B cell (primary cell): ENCODE results near the gene ZP1. TPM values are rescaled to one million over a fixed set of nuclear protein-coding genes. Genes with fewer than 3 reads are reported as not detected.

ENCODE experiments used
- ATAC-seq: fragments of 200-7000 bp; cut with Tn5 transposase; one replicate; pipeline ENCODE4 v1.10.0; 2021; ENCODE audit warnings: low read depth, mild to moderate bottlenecking, moderate number of reproducible peaks, moderate library complexity
- CTCF ChIA-PET: fragments of 350-600 bp; sonication (Branson Sonifier 250); formaldehyde crosslinking; loops from one replicate; lab custom pipeline; 2021; ENCODE audit warnings: antibody characterized with exemption, inconsistent platforms; lab: Charles Lee
- POLR2A ChIA-PET: fragments of 350-600 bp; sonication (Branson Sonifier 250); formaldehyde crosslinking; loops from one replicate; lab custom pipeline; 2021; ENCODE audit warnings: antibody characterized with exemption; lab: Charles Lee
- DNase-seq: peaks from one replicate; pipeline ENCODE4 v3.0.0; 2013
- H2AFZ ChIP-seq: 2 replicates; pipeline ENCODE4 v1.6.1; 2012; ENCODE audit warnings: mild to moderate bottlenecking, low read depth, low read length; ENCODE audit not compliant: insufficient read depth, poor library complexity, severe bottlenecking
- H3K27ac ChIP-seq, 2 donors: 1 replicate in 1 of 2; 2 replicates in 1 of 2; pipeline ENCODE4 v1.5.1; 2012 to 2013; ENCODE audit warnings: low read length in 2 of 2, mild to moderate bottlenecking in 2 of 2, moderate library complexity in 1 of 2
- H3K27me3 ChIP-seq, 4 experiments: fragments of 200-600 bp in 1 of 4; sonication (generic) in 1 of 4; replicated peaks in 1 of 4; 1 replicate in 2 of 4; 2 replicates in 2 of 4; pipeline versions ENCODE4 v1.6.1 to v1.7.0; 2013 to 2016; ENCODE audit warnings: low read length in 3 of 4, mild to moderate bottlenecking in 2 of 4, mixed read lengths in 1 of 4, moderate library complexity in 1 of 4; ENCODE audit not compliant: insufficient read depth in 4 of 4, control insufficient read depth in 3 of 4; ENCODE audit errors: control extremely low read depth in 1 of 4
- H3K36me3 ChIP-seq, 2 experiments: replicated peaks in 1 of 2; 1 replicate in 1 of 2; 2 replicates in 1 of 2; pipeline versions ENCODE4 v1.6.1 to v1.7.1; 2013; ENCODE audit warnings: low read length in 1 of 2; ENCODE audit not compliant: insufficient read depth in 2 of 2, control insufficient read depth in 1 of 2; ENCODE audit errors: control extremely low read depth in 1 of 2, extremely low read depth in 1 of 2
- H3K4me1 ChIP-seq, 2 donors: fragments of 200-600 bp in 1 of 2; sonication (generic) in 1 of 2; 1 replicate in 1 of 2; 2 replicates in 1 of 2; pipeline versions ENCODE4 v1.5.1 to v1.6.1; 2013 to 2017; ENCODE audit warnings: low read length in 2 of 2; ENCODE audit not compliant: control insufficient read depth in 2 of 2, insufficient read depth in 2 of 2
- H3K4me2 ChIP-seq: replicated peaks from 2 replicates; pipeline ENCODE3; 2012; ENCODE audit warnings: mild to moderate bottlenecking, low read depth, low read length; ENCODE audit not compliant: poor library complexity, severe bottlenecking
- H3K4me3 ChIP-seq, 5 experiments: fragments of 200-600 bp in 1 of 5; sonication (generic) in 1 of 5; 1 replicate in 3 of 5; 2 replicates in 2 of 5; pipeline versions ENCODE4 v1.5.1 to v1.7.0; 2011 to 2016; ENCODE audit warnings: low read length in 4 of 5, mild to moderate bottlenecking in 4 of 5, low read depth in 2 of 5, control low read depth in 1 of 5, moderate library complexity in 1 of 5; ENCODE audit not compliant: insufficient read depth in 1 of 5; ENCODE audit errors: control extremely low read depth in 1 of 5, extremely low read depth in 1 of 5
- H3K79me2 ChIP-seq: fragments of 200-600 bp; sonication (generic); one replicate; pipeline ENCODE4 v1.6.0; 2016; ENCODE audit warnings: low read length; ENCODE audit not compliant: control insufficient read depth, insufficient read depth
- H3K9ac ChIP-seq: fragments of 200-600 bp; sonication (generic); 2 replicates; pipeline ENCODE4 v1.6.1; 2017; ENCODE audit warnings: mild to moderate bottlenecking, low read length, moderate library complexity
- H3K9me3 ChIP-seq, 3 donors: one replicate each; pipeline versions ENCODE4 v1.6.1 to v1.7.1; 2013; ENCODE audit warnings: low read length in 2 of 3; ENCODE audit not compliant: control insufficient read depth in 2 of 3, insufficient read depth in 1 of 3; ENCODE audit errors: control extremely low read depth in 1 of 3
- H4K20me1 ChIP-seq: 2 replicates; pipeline ENCODE4 v1.6.0; 2012; ENCODE audit warnings: mild to moderate bottlenecking, low read length; ENCODE audit not compliant: insufficient read depth, control insufficient read depth, poor library complexity, severe bottlenecking
- H3K27ac Mint-ChIP-seq: one replicate; pipeline ENCODE4 v1.8.0; 2021; ENCODE audit warnings: mixed read lengths
- H3K27me3 Mint-ChIP-seq: one replicate; pipeline ENCODE4 v1.8.0; 2021; ENCODE audit warnings: mixed read lengths
- H3K4me1 Mint-ChIP-seq: one replicate; pipeline ENCODE4 v1.8.0; 2021; ENCODE audit warnings: mixed read lengths
- H3K4me3 Mint-ChIP-seq: one replicate; pipeline ENCODE4 v1.8.0; 2021; ENCODE audit warnings: mixed read lengths
- H3K9me3 Mint-ChIP-seq: one replicate; pipeline ENCODE4 v1.8.0; 2022; ENCODE audit warnings: mixed read lengths; ENCODE audit not compliant: insufficient read depth
- EZH2 ChIP-seq: IDR thresholded peaks from 2 replicates; pipeline ENCODE4 v1.6.1; 2012; ENCODE audit warnings: borderline replicate concordance, low read depth, mild to moderate bottlenecking, moderate library complexity, low read length; ENCODE audit not compliant: insufficient read depth, poor library complexity, severe bottlenecking
- WGBS: methylation state at CpG from one replicate; pipeline ENCODE4 v1.1.5; 2013; ENCODE audit warnings: missing lambda C conversion rate; ENCODE audit not compliant: insufficient coverage; 5-methylcytosine and 5-hydroxymethylcytosine counted together
- intact Hi-C: fragments of 100-400 bp; cut with micrococcal nuclease; formaldehyde crosslinking; loops from one replicate; pipeline ENCODE4 v1.10.0; 2022
- polyA plus RNA-seq: library from polyadenylated mRNA; depleted of rRNA; stranded (reverse); fragments of >200 nt; gene quantifications from 2 replicates; pipeline ENCODE4 v1.2.3, GENCODE V29; 2012
- total RNA-seq, 2 donors: library from RNA; stranded (reverse); fragments of 120-200 nt in 1 of 2; gene quantifications; 1 replicate in 1 of 2; 2 replicates in 1 of 2; pipeline versions ENCODE4 v1.2.3 to v1.2.4, GENCODE V29; 2013 to 2022
- TF ChIP-seq, protein P1 (sequence below): fragments of 200-600 bp; IDR thresholded peaks from one replicate; pipeline ENCODE4 v1.8.0; 2022; ENCODE audit warnings: antibody characterized with exemption, mild to moderate bottlenecking

Gene ZP1
- total and polyA plus RNA-seq, 2 donors (not counting 1 experiment from before 2014, with no cell fraction given) = 0.06 TPM; not detected in 1

DNA sequence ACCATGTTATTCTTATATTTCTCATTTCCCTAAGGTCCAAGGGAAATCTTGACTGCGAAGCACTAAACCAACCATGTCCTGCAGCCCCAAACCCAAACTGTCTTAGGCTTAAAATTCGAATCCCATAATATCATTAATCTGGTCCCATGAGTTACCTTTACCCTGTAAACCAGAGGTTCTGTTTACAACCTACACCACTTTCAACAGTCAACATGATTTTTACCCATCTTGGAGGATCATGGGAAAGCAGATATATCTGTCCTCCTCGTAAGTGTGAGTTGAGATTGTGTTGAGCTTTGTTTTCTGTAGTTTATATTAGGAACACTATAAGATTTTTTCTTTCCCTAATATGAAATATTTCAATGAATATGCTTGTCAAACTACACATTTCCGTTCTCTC is 32.6 kb downstream of the ZP1 start:
- H3K9me3 Mint-ChIP-seq = no peaks in the 10 kb centered on the region
- no peak overlapping the region for H3K27ac ChIP-seq
- H3K4me3 ChIP-seq = no peak overlapping the region
- intact Hi-C loops = loop anchor here (1.0 kb wide), 3 partner anchors 69 to 287 kb away; no protein-coding TSS in a partner anchor
- ChIA-PET POLR2A (interaction anchor here (0.6 kb wide), 1 partner anchor 39 kb away, joined by 3 read pairs; no protein-coding TSS in a partner anchor), CTCF (interaction anchor here (0.6 to 10.2 kb wide), 19 partner anchors 7 to 635 kb away, joined by 3 to 129 read pairs (median 5); partner anchors contain the start of genes PTGDR2 and TMEM109)
- peaks cover 6 to 10% of the 10 kb centered on the region in 2 donors for H3K4me1 ChIP-seq
- H3K36me3 ChIP-seq = peaks cover 3 to 87% of the 10 kb centered on the region in 2 experiments
- H3K27ac Mint-ChIP-seq = no peak overlapping the region
- DNase-seq = no peak
- H3K27me3 Mint-ChIP-seq = no peaks in the 10 kb centered on the region
- 86% methylated on average over 2 of the region's 4 CpGs for WGBS
- no peak overlapping the region for H3K4me2 ChIP-seq
- peaks cover 45% of the 10 kb centered on the region for H4K20me1 ChIP-seq
- H3K4me1 Mint-ChIP-seq = peaks cover 14% of the 10 kb centered on the region
- H3K79me2 ChIP-seq = peaks cover 36% of the 10 kb centered on the region
- ATAC-seq = no peak
- H3K9me3 ChIP-seq = no peaks in the 10 kb centered on the region
- H2AFZ ChIP-seq = no peak overlapping the region
- H3K4me3 Mint-ChIP-seq = no peak overlapping the region
- no peak overlapping the region for H3K9ac ChIP-seq
- no peak for TF ChIP-seq EZH2
- TF ChIP-seq, protein P1, sequence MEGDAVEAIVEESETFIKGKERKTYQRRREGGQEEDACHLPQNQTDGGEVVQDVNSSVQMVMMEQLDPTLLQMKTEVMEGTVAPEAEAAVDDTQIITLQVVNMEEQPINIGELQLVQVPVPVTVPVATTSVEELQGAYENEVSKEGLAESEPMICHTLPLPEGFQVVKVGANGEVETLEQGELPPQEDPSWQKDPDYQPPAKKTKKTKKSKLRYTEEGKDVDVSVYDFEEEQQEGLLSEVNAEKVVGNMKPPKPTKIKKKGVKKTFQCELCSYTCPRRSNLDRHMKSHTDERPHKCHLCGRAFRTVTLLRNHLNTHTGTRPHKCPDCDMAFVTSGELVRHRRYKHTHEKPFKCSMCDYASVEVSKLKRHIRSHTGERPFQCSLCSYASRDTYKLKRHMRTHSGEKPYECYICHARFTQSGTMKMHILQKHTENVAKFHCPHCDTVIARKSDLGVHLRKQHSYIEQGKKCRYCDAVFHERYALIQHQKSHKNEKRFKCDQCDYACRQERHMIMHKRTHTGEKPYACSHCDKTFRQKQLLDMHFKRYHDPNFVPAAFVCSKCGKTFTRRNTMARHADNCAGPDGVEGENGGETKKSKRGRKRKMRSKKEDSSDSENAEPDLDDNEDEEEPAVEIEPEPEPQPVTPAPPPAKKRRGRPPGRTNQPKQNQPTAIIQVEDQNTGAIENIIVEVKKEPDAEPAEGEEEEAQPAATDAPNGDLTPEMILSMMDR = no peak
- no peaks in the 10 kb centered on the region for H3K27me3 ChIP-seq

DNA sequence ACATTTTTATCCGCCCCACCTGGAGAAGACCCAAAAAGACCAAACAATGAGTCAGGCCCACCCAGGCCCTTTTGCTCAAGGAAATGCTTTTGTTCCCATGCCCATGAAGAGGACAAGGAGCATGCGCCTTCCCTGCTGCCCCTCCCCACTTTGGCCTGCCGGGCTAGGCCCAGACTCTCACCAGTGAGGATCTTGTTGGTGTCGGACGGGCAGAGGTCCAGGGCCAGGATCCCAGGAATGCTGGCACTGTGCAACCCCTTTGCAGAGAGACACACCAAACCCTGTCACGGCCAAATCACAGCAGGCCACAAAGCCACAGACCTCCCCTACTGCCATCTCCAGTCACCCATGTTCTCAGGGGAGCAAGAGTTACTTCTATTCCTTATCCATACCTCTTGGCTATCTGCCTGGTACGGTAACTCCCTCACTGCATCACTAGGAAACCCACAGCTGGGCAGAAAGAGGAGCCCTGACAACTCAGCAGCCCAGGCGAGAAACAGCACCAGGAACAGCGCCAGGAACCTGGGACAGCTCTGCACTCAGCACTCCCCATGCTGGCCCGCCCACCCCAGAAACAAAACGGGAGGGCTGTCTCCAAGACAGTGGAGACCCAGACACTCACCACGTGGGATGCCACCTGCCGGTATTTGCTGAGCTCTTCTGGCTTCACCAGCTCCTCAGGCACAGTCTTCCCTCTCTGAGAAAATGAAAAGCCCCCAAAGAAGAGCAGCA is 33.5 kb downstream of the ZP1 start:
- no peak overlapping the region for H3K4me3 ChIP-seq
- WGBS = 94% methylated on average over 13 of the region's 13 CpGs
- peaks cover 15 to 19% of the 10 kb centered on the region in 2 donors for H3K4me1 ChIP-seq
- intact Hi-C loops = no loop called here
- H3K9ac ChIP-seq = no peak overlapping the region
- H3K9me3 ChIP-seq = no peaks in the 10 kb centered on the region
- H4K20me1 ChIP-seq = peaks cover 53% of the 10 kb centered on the region
- no peak overlapping the region for H2AFZ ChIP-seq
- H3K27me3 ChIP-seq = no peaks in the 10 kb centered on the region
- Mint-ChIP-seq H3K4me3 (no peak overlapping the region), H3K9me3 (no peaks in the 10 kb centered on the region), H3K27me3 (no peaks in the 10 kb centered on the region), H3K27ac (no peak overlapping the region), H3K4me1 (peaks cover 22% of the 10 kb centered on the region)
- DNase-seq (no peak), ATAC-seq (no peak)
- ChIA-PET CTCF (interaction anchor here (0.8 to 10.2 kb wide), 10 partner anchors 13 to 287 kb away, joined by 3 to 129 read pairs (median 8); partner anchors contain the start of gene TMEM109), POLR2A (interaction anchor here (0.9 kb wide), 1 partner anchor 9 kb away, joined by 3 read pairs; no protein-coding TSS in a partner anchor)
- H3K79me2 ChIP-seq = peaks cover 45% of the 10 kb centered on the region
- TF ChIP-seq, protein P1 = no peak
- TF ChIP-seq EZH2 = no peak
- H3K4me2 ChIP-seq = no peak overlapping the region
- H3K36me3 ChIP-seq = peaks cover 3 to 78% of the 10 kb centered on the region in 2 experiments
- H3K27ac ChIP-seq = no peak overlapping the region
